ENCODE results near the gene RHOT2. TPM values are rescaled to one million over a fixed set of nuclear protein-coding genes. Genes with fewer than 3 reads are reported as not detected.

The RHOT2 gene
- total RNA-seq, 1 donor from 2014 or later: 34.0 TPM

DNA sequence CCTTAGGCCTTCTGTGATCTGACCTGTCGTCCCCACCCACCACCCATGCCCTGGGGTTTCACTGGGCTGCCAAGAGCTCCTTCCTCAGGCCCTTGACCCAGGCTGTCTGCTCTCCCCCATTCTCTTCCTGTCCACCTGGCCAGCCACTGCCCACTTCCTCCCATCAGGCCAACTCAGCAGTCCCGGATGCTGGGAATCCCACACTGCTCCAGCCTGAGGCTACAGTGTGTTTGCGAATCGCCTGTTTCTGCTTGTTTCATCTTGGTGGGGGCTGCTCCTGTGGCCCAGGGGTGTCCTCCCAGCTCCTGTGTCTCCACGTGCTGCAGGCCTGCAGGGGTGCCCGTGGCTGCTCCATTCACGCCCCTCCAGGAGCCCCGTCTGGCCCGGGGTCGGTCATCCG is 46.1 kb downstream of the RHOT2 start:
- peaks cover 2% of the 10 kb centered on the region for H3K36me3 Mint-ChIP-seq
- H3F3A ChIP-seq (ENCODE audit: low read depth): peaks cover 34% of the 10 kb centered on the region
- peaks cover 10% of the 10 kb centered on the region for H3K27me3 Mint-ChIP-seq (ENCODE audit: insufficient read depth, low read depth)
- H3K27me3 ChIP-seq: peaks cover 56% of the 10 kb centered on the region
- peaks cover 37% of the 10 kb centered on the region for H3K4me1 ChIP-seq
- H3K9me3 Mint-ChIP-seq: no peaks in the 10 kb centered on the region
- H3K36me3 ChIP-seq: no peaks in the 10 kb centered on the region
- DNase-seq (ENCODE audit: low spot score): no peak
- no peaks in the 10 kb centered on the region for H3K79me2 ChIP-seq (ENCODE audit: low read depth)
- H3K4me3 ChIP-seq: no peak overlapping the region
- H3K4me2 ChIP-seq: peak overlapping the region; percentile 73
- TF ChIP-seq EZH2 (IDR thresholded peaks at IDR 0.05) (no peak), EZH2phosphoT487 (IDR thresholded peaks at IDR 0.05) (no peak)
- TF ChIP-seq, protein P1, sequence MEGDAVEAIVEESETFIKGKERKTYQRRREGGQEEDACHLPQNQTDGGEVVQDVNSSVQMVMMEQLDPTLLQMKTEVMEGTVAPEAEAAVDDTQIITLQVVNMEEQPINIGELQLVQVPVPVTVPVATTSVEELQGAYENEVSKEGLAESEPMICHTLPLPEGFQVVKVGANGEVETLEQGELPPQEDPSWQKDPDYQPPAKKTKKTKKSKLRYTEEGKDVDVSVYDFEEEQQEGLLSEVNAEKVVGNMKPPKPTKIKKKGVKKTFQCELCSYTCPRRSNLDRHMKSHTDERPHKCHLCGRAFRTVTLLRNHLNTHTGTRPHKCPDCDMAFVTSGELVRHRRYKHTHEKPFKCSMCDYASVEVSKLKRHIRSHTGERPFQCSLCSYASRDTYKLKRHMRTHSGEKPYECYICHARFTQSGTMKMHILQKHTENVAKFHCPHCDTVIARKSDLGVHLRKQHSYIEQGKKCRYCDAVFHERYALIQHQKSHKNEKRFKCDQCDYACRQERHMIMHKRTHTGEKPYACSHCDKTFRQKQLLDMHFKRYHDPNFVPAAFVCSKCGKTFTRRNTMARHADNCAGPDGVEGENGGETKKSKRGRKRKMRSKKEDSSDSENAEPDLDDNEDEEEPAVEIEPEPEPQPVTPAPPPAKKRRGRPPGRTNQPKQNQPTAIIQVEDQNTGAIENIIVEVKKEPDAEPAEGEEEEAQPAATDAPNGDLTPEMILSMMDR (IDR thresholded peaks at IDR 0.05): no peak
- peak overlapping the region; percentile 77 for H3K4me3 Mint-ChIP-seq
- peaks cover 52% of the 10 kb centered on the region for H3K4me1 Mint-ChIP-seq
- no peak overlapping the region for H3K27ac Mint-ChIP-seq
- no peak overlapping the region for H3K27ac ChIP-seq
- no peak overlapping the region for H2AFZ ChIP-seq (replicated peaks)
- peaks cover 41% of the 10 kb centered on the region for H4K20me1 ChIP-seq (ENCODE audit: low read depth)
- H3K9ac ChIP-seq: no peak overlapping the region
- H3K9me3 ChIP-seq (ENCODE audit: low read depth): no peaks in the 10 kb centered on the region

DNA sequence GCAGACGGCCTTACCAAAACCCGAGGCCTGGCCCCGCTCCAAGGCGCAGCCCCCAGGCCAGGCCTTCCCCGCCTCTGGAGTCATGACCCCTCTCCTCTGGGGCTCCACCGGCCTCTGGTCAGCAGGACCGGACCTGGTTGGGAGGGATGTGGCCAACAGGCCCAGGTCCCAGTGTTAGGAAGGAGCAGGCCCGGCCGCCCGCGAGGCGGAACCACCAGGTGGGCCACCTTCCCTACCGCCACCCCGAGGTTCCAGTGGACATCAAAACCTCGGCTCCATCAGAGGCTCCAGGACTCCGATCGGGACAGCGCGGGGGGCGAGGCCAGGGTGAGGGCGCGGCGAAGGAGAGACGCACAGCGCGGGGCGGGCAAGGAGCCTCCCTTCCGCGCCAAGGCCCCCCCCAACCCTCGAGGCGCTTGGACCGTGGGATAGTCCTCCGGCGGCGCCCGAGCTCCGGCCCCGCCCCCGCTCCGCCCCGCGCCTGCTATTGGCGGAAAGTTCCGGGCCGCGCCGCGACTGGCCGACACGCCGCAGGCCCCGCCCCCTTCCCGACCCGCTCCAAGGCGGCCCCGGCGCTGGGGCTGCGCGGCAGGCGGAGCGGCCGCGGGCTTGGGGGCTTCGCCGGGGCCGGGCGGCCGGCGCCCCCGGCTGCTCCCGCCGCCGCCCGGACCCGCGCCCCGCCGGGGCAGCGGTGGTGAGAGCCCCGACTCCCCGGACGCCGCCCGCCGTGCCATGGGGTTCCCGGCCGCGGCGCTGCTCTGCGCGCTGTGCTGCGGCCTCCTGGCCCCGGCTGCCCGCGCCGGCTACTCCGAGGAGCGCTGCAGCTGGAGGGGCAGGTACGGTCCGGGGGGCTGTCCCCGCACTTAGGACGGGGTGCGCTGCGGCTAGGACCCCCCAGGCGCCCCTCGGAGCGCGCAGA is 46.9 kb downstream of the RHOT2 start, which contains the start of gene METRN:
Gene METRN (plus strand): TSS at position 561 of the 919 bp plus-strand sequence. CDS start 172 bp downstream, at position 733.
- H3K4me1 ChIP-seq: peaks cover 37% of the 10 kb centered on the region
- Mint-ChIP-seq H3K27ac (peak within 1 kb of the TSS; percentile 72), H3K9me3 (no peaks in the 10 kb centered on the region), H3K27me3 (ENCODE audit: insufficient read depth, low read depth) (peaks cover 5% of the 10 kb centered on the region), H3K4me3 (peak within 1 kb of the TSS; percentile 88), H3K36me3 (peaks cover 2% of the 10 kb centered on the region), H3K4me1 (peaks cover 50% of the 10 kb centered on the region)
- H3K9me3 ChIP-seq (ENCODE audit: low read depth): no peaks in the 10 kb centered on the region
- H3K9ac ChIP-seq: no peak within 1 kb of the TSS
- H3K27me3 ChIP-seq: peaks cover 48% of the 10 kb centered on the region
- no peak for TF ChIP-seq EZH2phosphoT487 (IDR thresholded peaks at IDR 0.05)
- DNase-seq (ENCODE audit: low spot score): peak; percentile 97
- peaks cover 31% of the 10 kb centered on the region for H3F3A ChIP-seq (ENCODE audit: low read depth)
- peak within 1 kb of the TSS; percentile 92 for H3K4me2 ChIP-seq
- peak within 1 kb of the TSS; percentile 95 for H3K4me3 ChIP-seq
- H4K20me1 ChIP-seq (ENCODE audit: low read depth): peaks cover 44% of the 10 kb centered on the region
- H3K36me3 ChIP-seq: no peaks in the 10 kb centered on the region
- no peak within 1 kb of the TSS for H2AFZ ChIP-seq (replicated peaks)
- H3K27ac ChIP-seq: peak within 1 kb of the TSS; percentile 23
- H3K79me2 ChIP-seq (ENCODE audit: low read depth): no peaks in the 10 kb centered on the region

DNA sequence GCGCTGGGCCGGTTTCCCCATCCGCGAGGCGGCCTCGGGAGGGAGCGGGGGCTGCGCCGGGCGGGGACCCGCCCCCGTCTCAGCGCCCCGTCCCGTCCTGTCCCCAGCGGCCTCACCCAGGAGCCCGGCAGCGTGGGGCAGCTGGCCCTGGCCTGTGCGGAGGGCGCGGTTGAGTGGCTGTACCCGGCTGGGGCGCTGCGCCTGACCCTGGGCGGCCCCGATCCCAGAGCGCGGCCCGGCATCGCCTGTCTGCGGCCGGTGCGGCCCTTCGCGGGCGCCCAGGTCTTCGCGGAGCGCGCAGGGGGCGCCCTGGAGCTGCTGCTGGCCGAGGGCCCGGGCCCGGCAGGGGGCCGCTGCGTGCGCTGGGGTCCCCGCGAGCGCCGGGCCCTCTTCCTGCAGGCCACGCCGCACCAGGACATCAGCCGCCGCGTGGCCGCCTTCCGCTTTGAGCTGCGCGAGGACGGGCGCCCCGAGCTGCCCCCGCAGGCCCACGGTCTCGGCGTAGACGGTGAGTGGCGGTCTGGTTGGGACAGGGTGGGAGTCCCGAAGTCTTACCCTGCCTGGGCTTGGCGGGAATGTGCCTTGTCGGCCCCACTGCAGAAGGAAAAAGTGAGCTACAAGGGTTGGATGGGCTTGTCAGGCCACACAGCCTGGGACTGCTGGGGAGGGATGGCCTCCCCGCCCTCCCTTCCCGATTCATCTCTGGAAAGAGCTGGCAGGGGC is 47.7 kb downstream of the RHOT2 start:
- no peaks in the 10 kb centered on the region for H3K36me3 ChIP-seq
- DNase-seq (ENCODE audit: low spot score): peak; percentile 83
- peak overlapping the region; percentile 23 for H3K27ac ChIP-seq
- H3K9me3 ChIP-seq (ENCODE audit: low read depth): no peaks in the 10 kb centered on the region
- H3K4me3 ChIP-seq: peak overlapping the region; percentile 95
- peak; percentile 40 for TF ChIP-seq EZH2 (IDR thresholded peaks at IDR 0.05)
- no peak for TF ChIP-seq EZH2phosphoT487 (IDR thresholded peaks at IDR 0.05)
- TF ChIP-seq, protein P1 (IDR thresholded peaks at IDR 0.05): peak; percentile 42
- H3K27me3 ChIP-seq: peaks cover 40% of the 10 kb centered on the region
- peaks cover 2% of the 10 kb centered on the region for H3K36me3 Mint-ChIP-seq
- H3K9ac ChIP-seq: no peak overlapping the region
- no peaks in the 10 kb centered on the region for H3K9me3 Mint-ChIP-seq
- H3K27me3 Mint-ChIP-seq (ENCODE audit: insufficient read depth, low read depth): peaks cover 11% of the 10 kb centered on the region
- H3K4me3 Mint-ChIP-seq: peak overlapping the region; percentile 88
- H3K4me2 ChIP-seq: peak overlapping the region; percentile 92
- peaks cover 45% of the 10 kb centered on the region for H4K20me1 ChIP-seq (ENCODE audit: low read depth)
- H3K4me1 ChIP-seq: peaks cover 37% of the 10 kb centered on the region
- H3F3A ChIP-seq (ENCODE audit: low read depth): peaks cover 38% of the 10 kb centered on the region
- H2AFZ ChIP-seq (replicated peaks): no peak overlapping the region
- H3K4me1 Mint-ChIP-seq: peaks cover 46% of the 10 kb centered on the region
- peak overlapping the region; percentile 72 for H3K27ac Mint-ChIP-seq
- no peaks in the 10 kb centered on the region for H3K79me2 ChIP-seq (ENCODE audit: low read depth)

Data from neural progenitor cell (in vitro differentiated cells).